CMK (cell line): ENCODE results near the gene PMF1.
"Not testable (repeated sequence)": the region's sequence is repeated elsewhere in the genome, so short reads cannot be mapped to it uniquely, and the experiment has no call there.

Source experiments
- DNase-seq: peaks from one replicate; pipeline ENCODE4 v3.0.0-alpha.2; 2010; ENCODE audit warnings: low read depth

PMF1 gene

GRCh38 chr1:156212833-156213643 lies at the start of gene PMF1:
Gene PMF1 (plus strand): TSS chr1:156213007. CDS start chr1:156213016, 9 bp downstream.
- DNase-seq, result peak; percentile 80

- no peak for DNase-seq
Observed at GRCh38 chr1:156163712-156164111, 49.1 kb upstream of the PMF1 start.

- DNase-seq, result no peak
Observed at GRCh38 chr1:156164125-156164831, 48.5 kb upstream of the PMF1 start.

- DNase-seq, result no peak
Observed at GRCh38 chr1:156165083-156165482, 47.7 kb upstream of the PMF1 start.

- DNase-seq, result no peak
Observed at GRCh38 chr1:156167536-156167935, 45.3 kb upstream of the PMF1 start.

- no peak for DNase-seq
Observed at GRCh38 chr1:156172696-156173470, 39.9 kb upstream of the PMF1 start.

GRCh38 chr1:156176610-156177210 lies 36.1 kb upstream of the PMF1 start:
- DNase-seq, result no peak

- DNase-seq, result peak; percentile 81
Observed at GRCh38 chr1:156177919-156178654, 34.7 kb upstream of the PMF1 start.

GRCh38 chr1:156180471-156180870 lies 32.3 kb upstream of the PMF1 start:
- DNase-seq, result no peak

- not testable (repeated sequence) for DNase-seq
Observed at GRCh38 chr1:156181391-156181924, 31.3 kb upstream of the PMF1 start.

- not testable (repeated sequence) for DNase-seq
Observed at GRCh38 chr1:156182010-156182779, 30.6 kb upstream of the PMF1 start.

GRCh38 chr1:156186347-156187177 lies 26.2 kb upstream of the PMF1 start:
- DNase-seq, result not testable (repeated sequence)

- not testable (repeated sequence) for DNase-seq
Observed at GRCh38 chr1:156190265-156190664, 22.5 kb upstream of the PMF1 start.

- no peak for DNase-seq
Observed at GRCh38 chr1:156191292-156191964, 21.4 kb upstream of the PMF1 start.

GRCh38 chr1:156193208-156193487 lies 19.7 kb upstream of the PMF1 start:
- no peak for DNase-seq

GRCh38 chr1:156193488-156194299 lies 19.1 kb upstream of the PMF1 start, which contains the start of gene SLC25A44:
Gene SLC25A44 (plus strand): TSS chr1:156194104. CDS start chr1:156199848, 5,744 bp downstream.
- peak; percentile 96 for DNase-seq

GRCh38 chr1:156194300-156194652 lies 18.5 kb upstream of the PMF1 start:
- DNase-seq, result no peak

- no peak for DNase-seq
Observed at GRCh38 chr1:156195853-156196252, 17.0 kb upstream of the PMF1 start.
